Panc1 (cell line): ENCODE results near the gene ERC2. TPM values are rescaled to one million over a fixed set of nuclear protein-coding genes. Genes with fewer than 3 reads are reported as not detected.

Experiments used
- ATAC-seq: fragments of 200-7000 bp; cut with Tn5 transposase; 2 replicates; pipeline ENCODE4 v1.9.1; 2020; ENCODE audit warnings: mild to moderate bottlenecking, moderate library complexity
- BruUV-seq: library from RNA; stranded (reverse); fragments of 400-500 nt; replicated peaks from 2 replicates; lab custom pipeline; 2021; lab: Mats Ljungman, UMichigan
- CTCF ChIA-PET: fragments of 300-600 bp; sonication (Branson Sonifier 250); formaldehyde crosslinking; loops from one replicate; lab custom pipeline; 2022; ENCODE audit warnings: antibody characterized with exemption; lab: Charles Lee
- POLR2A ChIA-PET: fragments of 300-600 bp; sonication (Branson Sonifier 250); formaldehyde crosslinking; loops from one replicate; lab custom pipeline; 2022; ENCODE audit warnings: antibody characterized with exemption; lab: Charles Lee
- DNase-seq: peaks from one replicate; pipeline ENCODE4 v3.0.0-alpha.2; 2010; ENCODE audit warnings: low read depth, low spot score
- H3K27ac ChIP-seq: 2 replicates; pipeline ENCODE4 v1.5.1; 2011; ENCODE audit warnings: mild to moderate bottlenecking, low read length, inconsistent platforms
- H3K27me3 ChIP-seq: fragments of 200-500 bp; sonication (Bioruptor generic); 2 replicates; pipeline ENCODE4 v1.6.0; 2014; ENCODE audit warnings: low read length, inconsistent platforms; ENCODE audit not compliant: control insufficient read depth, insufficient read depth
- H3K36me3 ChIP-seq: fragments of 200-500 bp; sonication (Bioruptor generic); 2 replicates; pipeline ENCODE4 v1.5.1; 2014; ENCODE audit warnings: inconsistent platforms, mild to moderate bottlenecking, low read length, moderate library complexity; ENCODE audit not compliant: control insufficient read depth, insufficient read depth
- H3K4me1 ChIP-seq: 2 replicates; pipeline ENCODE4 v1.5.1; 2011; ENCODE audit warnings: inconsistent platforms, mild to moderate bottlenecking, low read length, moderate library complexity; ENCODE audit not compliant: control insufficient read depth, insufficient read depth
- H3K4me3 ChIP-seq, 2 experiments: 2 replicates each; pipeline ENCODE4 v1.5.1; 2011 to 2012; ENCODE audit warnings: low read depth in 2 of 2, low read length in 2 of 2, mild to moderate bottlenecking in 2 of 2, inconsistent platforms in 1 of 2, moderate library complexity in 1 of 2
- H3K9me3 ChIP-seq: fragments of 200-500 bp; sonication (Bioruptor generic); 2 replicates; pipeline ENCODE4 v1.5.1; 2014; ENCODE audit warnings: low read depth, mild to moderate bottlenecking, inconsistent platforms, low read length, moderate library complexity; ENCODE audit not compliant: control insufficient read depth, insufficient read depth
- POLR2AphosphoS5 ChIP-seq: IDR thresholded peaks from 2 replicates; pipeline ENCODE4 v1.6.1; 2012; ENCODE audit warnings: mild to moderate bottlenecking, low read depth, low read length, moderate library complexity
- REST ChIP-seq, 2 experiments: IDR thresholded peaks; 2 replicates each; pipeline ENCODE4 v1.6.1; 2011 to 2012; ENCODE audit warnings: low read depth in 2 of 2, control low read depth in 1 of 2, low read length in 1 of 2, mild to moderate bottlenecking in 1 of 2, moderate library complexity in 1 of 2; ENCODE audit not compliant: insufficient read depth in 1 of 2
- SIN3A ChIP-seq: IDR thresholded peaks from 2 replicates; pipeline ENCODE4 v1.6.1; 2012; ENCODE audit warnings: low read depth, mild to moderate bottlenecking, low read length, moderate library complexity, borderline replicate concordance; ENCODE audit not compliant: insufficient read depth
- TCF7L2 ChIP-seq: IDR thresholded peaks from 2 replicates; pipeline ENCODE4 v1.6.1; 2011; ENCODE audit warnings: mild to moderate bottlenecking, low read depth, low read length, inconsistent platforms
- in situ Hi-C: cut with HindIII; loops from 2 replicates; pipeline ENCODE4 v1.10.0; 2016; ENCODE audit warnings: low sequenced_read_pairs, low pct_unique_long_range_greater_than_20kb
- intact Hi-C: fragments of 100-400 bp; cut with micrococcal nuclease; formaldehyde crosslinking; loops from one replicate; pipeline ENCODE4 v1.10.0; 2022; ENCODE audit not compliant: unreplicated experiment
- total RNA-seq: library from RNA; stranded (reverse); gene quantifications from one replicate; pipeline ENCODE4 v1.2.1, GENCODE V29; 2021; ENCODE audit not compliant: unreplicated experiment
- TF ChIP-seq, protein P1 (sequence below): fragments of 450-650 bp; IDR thresholded peaks from 2 replicates; pipeline ENCODE4 v1.5.1; 2017; ENCODE audit warnings: mild to moderate bottlenecking

Gene ERC2
- total RNA-seq, 1 experiment from 2014 or later = 0.33 TPM

DNA sequence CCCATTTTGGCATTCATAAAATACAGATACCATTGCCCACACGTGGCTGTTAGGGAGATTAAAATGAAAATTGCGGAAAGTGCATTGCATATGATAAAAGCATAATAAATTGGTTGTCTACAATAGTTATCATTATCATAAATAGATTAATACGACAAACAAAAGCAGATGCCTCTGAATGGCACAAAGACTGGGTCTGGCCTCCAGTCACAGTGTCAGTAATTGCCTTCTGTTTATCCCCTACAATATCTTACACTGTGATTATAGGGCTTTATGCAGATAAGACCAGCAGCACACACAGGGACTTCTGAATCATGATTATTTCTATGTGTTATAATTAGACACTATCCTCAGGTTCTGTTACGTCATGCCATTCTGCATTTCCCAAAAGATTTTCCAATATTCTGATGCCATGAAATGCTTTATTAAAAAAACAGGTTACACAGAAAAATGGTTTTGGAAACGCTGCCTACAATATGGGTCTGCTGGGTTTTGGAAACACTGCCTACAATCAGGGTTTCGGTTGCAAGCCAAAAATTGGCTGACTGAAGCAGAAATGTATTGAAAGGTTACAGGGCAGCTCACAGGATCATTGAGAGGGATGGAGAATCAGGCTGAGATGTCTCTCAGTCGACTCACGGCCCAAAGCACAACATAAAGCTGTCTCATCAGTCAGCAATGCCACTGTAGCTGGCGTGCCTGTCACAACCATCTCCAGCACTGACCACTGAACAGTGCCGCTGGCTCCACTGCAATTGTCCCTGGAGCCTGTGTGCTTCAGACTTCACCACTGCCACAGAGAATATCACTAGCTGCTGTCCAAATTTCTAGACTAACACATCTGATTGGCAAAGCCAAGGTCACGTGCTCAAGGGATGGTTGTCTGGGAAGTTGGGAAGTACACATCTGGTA is 248.1 kb downstream of the ERC2 start:
- ChIA-PET CTCF (no interaction called here), POLR2A (interaction anchor here (0.7 kb wide), 1 partner anchor 375 kb away, joined by 11 read pairs; no protein-coding TSS in a partner anchor)
- BruUV-seq = no TSS peak

DNA sequence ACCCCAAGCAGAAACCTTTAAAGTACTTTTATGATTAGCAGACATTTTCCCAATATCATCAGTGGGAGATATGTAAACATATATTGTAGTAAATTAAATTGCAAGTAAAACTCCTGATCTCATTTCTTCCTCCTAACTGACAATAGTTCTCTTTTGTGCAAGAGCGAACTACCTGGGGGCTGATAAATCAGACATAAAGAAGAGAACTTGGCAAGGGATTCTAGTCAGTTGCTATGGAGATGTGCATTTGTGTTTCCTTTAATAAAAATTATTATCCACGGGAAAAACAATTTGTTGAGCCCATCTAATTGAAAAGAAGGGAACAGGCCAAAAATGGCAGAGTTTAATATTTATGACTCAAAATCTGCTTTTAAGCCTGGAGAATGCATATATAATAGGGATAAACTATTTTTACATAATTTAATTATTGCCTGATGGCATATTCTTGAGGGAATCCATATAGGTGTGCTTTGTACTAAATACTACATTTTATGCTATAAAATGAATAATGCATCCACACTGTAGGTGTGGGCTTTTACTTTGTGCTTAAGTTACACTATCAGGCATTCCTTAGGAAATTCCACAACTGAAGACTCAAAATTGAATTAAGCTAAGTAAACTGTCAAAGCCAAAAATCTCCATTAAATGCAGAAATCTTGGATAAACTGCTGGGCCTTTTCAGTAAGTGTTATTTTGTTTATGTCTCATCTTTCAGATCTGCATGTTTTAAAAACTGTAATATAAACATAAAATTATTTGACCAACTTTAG is 258.1 kb downstream of the ERC2 start:
- BruUV-seq = no TSS peak
- ATAC-seq = no peak
- CTCF ChIA-PET = no interaction called here
- TF ChIP-seq REST (IDR thresholded peaks at IDR 0.05; ENCODE audit: insufficient read depth in 1 of 2, low read depth in 2 of 2, low read length in 1 of 2) (no peak), TCF7L2 (no peak), SIN3A (no peak)
- TF ChIP-seq, protein P1, sequence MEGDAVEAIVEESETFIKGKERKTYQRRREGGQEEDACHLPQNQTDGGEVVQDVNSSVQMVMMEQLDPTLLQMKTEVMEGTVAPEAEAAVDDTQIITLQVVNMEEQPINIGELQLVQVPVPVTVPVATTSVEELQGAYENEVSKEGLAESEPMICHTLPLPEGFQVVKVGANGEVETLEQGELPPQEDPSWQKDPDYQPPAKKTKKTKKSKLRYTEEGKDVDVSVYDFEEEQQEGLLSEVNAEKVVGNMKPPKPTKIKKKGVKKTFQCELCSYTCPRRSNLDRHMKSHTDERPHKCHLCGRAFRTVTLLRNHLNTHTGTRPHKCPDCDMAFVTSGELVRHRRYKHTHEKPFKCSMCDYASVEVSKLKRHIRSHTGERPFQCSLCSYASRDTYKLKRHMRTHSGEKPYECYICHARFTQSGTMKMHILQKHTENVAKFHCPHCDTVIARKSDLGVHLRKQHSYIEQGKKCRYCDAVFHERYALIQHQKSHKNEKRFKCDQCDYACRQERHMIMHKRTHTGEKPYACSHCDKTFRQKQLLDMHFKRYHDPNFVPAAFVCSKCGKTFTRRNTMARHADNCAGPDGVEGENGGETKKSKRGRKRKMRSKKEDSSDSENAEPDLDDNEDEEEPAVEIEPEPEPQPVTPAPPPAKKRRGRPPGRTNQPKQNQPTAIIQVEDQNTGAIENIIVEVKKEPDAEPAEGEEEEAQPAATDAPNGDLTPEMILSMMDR = no peak

More for the DNA sequence above, 248.1 kb downstream of the ERC2 start:
- no peak overlapping the region for H3K27ac ChIP-seq
- in situ Hi-C loops = no loop called here
- H3K9me3 ChIP-seq = no peaks in the 10 kb centered on the region
- H3K4me3 ChIP-seq = no peak overlapping the region
- no peak for DNase-seq
- intact Hi-C loops = no loop called here
- no peaks in the 10 kb centered on the region for H3K27me3 ChIP-seq
- no peaks in the 10 kb centered on the region for H3K36me3 ChIP-seq
- ATAC-seq = peak; percentile 34; the same call in 1 of the 2 replicates
- no peak for TF ChIP-seq POLR2AphosphoS5
- no peak for TF ChIP-seq REST (IDR thresholded peaks at IDR 0.05; ENCODE audit: insufficient read depth in 1 of 2, low read depth in 2 of 2, low read length in 1 of 2)
- no peak for TF ChIP-seq SIN3A
- TF ChIP-seq TCF7L2 = no peak
- TF ChIP-seq, protein P1 = no peak
- H3K4me1 ChIP-seq = no peaks in the 10 kb centered on the region

More for the DNA sequence above, 258.1 kb downstream of the ERC2 start:
- intact Hi-C loops = no loop called here
- Histone ChIP-seq H3K27me3 (no peaks in the 10 kb centered on the region), H3K36me3 (no peaks in the 10 kb centered on the region), H3K9me3 (no peaks in the 10 kb centered on the region), H3K4me1 (no peaks in the 10 kb centered on the region), H3K27ac (no peak overlapping the region), H3K4me3 (no peak overlapping the region)
- in situ Hi-C loops = no loop called here
- POLR2A ChIA-PET = no interaction called here
- DNase-seq = no peak
